ENCODE measurements around the gene SGPL1.

DNA sequence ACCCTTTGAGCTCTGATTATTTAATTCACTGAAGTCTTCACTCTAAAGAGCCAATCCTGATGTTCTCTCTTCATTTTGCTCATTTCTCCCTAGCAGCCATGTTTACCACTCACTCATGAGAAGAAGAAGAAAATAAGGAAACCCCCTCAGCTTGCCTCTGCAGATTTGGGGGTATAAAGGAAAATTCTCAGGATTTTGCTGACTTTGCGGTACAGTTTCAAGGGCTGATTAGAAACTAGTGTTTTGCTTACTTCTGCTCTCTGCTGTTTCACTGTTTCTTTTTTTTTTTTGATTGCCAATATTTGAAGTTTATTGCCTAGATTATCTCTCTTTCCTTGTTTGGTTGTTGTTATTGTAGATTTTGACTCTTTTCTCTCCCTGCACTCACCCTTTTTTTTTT lies 49.2 kb downstream of the SGPL1 start:
- no peak for TF ChIP-seq POLR2A (IDR thresholded peaks at IDR 0.05)
- TF ChIP-seq, protein P1, sequence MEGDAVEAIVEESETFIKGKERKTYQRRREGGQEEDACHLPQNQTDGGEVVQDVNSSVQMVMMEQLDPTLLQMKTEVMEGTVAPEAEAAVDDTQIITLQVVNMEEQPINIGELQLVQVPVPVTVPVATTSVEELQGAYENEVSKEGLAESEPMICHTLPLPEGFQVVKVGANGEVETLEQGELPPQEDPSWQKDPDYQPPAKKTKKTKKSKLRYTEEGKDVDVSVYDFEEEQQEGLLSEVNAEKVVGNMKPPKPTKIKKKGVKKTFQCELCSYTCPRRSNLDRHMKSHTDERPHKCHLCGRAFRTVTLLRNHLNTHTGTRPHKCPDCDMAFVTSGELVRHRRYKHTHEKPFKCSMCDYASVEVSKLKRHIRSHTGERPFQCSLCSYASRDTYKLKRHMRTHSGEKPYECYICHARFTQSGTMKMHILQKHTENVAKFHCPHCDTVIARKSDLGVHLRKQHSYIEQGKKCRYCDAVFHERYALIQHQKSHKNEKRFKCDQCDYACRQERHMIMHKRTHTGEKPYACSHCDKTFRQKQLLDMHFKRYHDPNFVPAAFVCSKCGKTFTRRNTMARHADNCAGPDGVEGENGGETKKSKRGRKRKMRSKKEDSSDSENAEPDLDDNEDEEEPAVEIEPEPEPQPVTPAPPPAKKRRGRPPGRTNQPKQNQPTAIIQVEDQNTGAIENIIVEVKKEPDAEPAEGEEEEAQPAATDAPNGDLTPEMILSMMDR (IDR thresholded peaks at IDR 0.05) = no peak
- TF ChIP-seq EP300 (IDR thresholded peaks at IDR 0.05; ENCODE audit: low read depth) = no peak
- TF ChIP-seq POLR2AphosphoS5 (IDR thresholded peaks at IDR 0.05) = no peak
